ENCODE results near the gene TIMM13. TPM values are rescaled to one million over a fixed set of nuclear protein-coding genes. Genes with fewer than 3 reads are reported as not detected.
"Not testable (repeated sequence)": the region's sequence is repeated elsewhere in the genome, so short reads cannot be mapped to it uniquely, and the experiment has no call there.

TIMM13 gene
- total RNA-seq, 1 donor from 2014 or later, result 55.0 TPM

DNA sequence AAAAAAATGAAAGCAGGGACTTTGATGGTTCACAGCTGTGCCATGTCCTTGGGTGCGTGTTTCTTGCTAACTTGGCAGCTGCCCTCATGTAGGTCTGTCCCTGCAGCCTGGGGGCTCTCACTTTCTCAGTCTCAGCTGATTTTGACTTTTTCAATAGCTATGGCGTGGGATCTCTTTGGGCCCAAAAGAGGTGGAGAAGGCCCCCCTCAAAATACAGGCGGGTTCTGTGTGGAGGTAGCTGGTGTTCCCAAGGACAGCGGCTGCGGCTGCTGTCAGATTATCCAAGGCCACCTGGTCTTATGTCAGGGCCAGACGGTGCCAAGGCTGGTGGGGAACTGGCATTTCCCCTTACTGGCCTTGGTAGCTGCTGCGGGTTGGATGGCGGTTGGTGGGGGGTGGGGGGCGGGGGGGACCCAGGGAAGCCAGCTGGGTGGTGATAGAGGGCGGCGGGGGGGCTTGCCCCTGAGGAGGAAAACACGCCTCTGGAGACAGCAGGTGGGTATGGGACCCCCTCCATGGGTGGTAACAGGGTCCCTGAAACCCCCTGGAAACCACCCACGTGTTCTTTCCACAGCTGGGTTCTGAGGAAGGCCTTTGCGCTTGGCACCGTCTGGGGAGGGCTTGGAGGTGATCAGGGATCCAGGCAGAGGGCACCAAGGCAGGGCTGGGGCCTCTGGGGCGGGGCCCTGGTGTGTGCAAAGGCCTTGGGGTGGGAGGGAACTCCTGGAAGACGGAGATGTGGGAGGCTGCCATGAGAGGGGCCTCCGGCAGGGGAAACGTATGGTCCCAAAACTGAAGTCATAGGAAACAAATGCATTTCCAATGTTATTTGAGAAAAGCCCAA is 4.1 kb downstream of the TIMM13 start:
- Histone ChIP-seq H3K4me3 (no peak overlapping the region), H3K27me3 (no peaks in the 10 kb centered on the region), H3K36me3 (peaks cover 3 to 7% of the 10 kb centered on the region in 2 donors), H3K27ac (no peak overlapping the region), H3K4me1 (peaks cover 18 to 23% of the 10 kb centered on the region in 2 donors), H3K9me3 (no peaks in the 10 kb centered on the region)
- intact Hi-C loops (cut with DNase I), result no loop called here
- peak in 1 of 2 donors; percentile 55 for DNase-seq (ENCODE audit: low spot score in 2 of 2)
- TF ChIP-seq, protein P1, sequence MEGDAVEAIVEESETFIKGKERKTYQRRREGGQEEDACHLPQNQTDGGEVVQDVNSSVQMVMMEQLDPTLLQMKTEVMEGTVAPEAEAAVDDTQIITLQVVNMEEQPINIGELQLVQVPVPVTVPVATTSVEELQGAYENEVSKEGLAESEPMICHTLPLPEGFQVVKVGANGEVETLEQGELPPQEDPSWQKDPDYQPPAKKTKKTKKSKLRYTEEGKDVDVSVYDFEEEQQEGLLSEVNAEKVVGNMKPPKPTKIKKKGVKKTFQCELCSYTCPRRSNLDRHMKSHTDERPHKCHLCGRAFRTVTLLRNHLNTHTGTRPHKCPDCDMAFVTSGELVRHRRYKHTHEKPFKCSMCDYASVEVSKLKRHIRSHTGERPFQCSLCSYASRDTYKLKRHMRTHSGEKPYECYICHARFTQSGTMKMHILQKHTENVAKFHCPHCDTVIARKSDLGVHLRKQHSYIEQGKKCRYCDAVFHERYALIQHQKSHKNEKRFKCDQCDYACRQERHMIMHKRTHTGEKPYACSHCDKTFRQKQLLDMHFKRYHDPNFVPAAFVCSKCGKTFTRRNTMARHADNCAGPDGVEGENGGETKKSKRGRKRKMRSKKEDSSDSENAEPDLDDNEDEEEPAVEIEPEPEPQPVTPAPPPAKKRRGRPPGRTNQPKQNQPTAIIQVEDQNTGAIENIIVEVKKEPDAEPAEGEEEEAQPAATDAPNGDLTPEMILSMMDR (IDR thresholded peaks at IDR 0.05), result no peak

DNA sequence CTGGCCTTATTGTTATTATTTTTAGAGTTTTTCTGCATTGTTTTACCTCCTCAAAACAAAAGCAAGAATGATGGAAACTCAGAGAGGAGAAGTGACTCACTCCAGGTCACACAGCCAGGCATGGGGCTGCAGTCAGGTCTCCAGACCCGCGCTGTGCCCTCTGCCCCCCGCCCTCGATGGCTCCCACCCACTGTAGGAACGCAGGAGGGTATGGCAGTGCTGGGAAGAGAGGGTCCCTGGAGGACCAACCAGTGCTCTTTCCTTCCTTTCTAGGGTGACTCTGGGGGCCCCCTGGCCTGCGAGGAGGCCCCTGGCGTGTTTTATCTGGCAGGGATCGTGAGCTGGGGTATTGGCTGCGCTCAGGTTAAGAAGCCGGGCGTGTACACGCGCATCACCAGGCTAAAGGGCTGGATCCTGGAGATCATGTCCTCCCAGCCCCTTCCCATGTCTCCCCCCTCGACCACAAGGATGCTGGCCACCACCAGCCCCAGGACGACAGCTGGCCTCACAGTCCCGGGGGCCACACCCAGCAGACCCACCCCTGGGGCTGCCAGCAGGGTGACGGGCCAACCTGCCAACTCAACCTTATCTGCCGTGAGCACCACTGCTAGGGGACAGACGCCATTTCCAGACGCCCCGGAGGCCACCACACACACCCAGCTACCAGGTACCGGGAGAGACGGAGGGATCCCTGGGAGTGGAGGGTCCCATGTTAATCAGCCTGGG is 5.6 kb downstream of the TIMM13 start:
- intact Hi-C loops (cut with DNase I), result no loop called here
- TF ChIP-seq, protein P1 (IDR thresholded peaks at IDR 0.05), result no peak
- peaks cover 14 to 20% of the 10 kb centered on the region in 2 donors for H3K4me1 ChIP-seq
- H3K9me3 ChIP-seq, result no peaks in the 10 kb centered on the region
- H3K36me3 ChIP-seq, result peaks cover 10 to 16% of the 10 kb centered on the region in 2 donors
- no peak overlapping the region for H3K27ac ChIP-seq
- no peaks in the 10 kb centered on the region for H3K27me3 ChIP-seq
- no peak overlapping the region for H3K4me3 ChIP-seq
- no peak for DNase-seq (ENCODE audit: low spot score in 2 of 2)

DNA sequence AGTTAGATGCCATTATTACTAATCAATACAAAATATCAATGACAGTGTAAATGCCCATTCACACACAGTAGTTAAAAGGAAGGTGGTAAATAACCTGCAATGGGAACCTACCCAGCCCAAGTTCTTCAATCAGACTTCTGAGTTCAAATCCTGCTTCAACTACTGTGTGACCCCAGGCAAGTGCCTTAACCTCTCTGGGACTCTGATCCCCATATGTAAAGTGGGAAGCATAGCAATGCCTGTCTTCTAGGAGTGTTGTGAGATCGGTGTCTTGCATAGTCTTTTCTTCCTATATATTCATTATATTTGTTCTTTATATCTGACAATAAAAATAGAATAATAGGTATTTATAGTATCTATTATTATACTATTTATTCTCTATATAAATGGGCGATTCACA is 6.9 kb downstream of the TIMM13 start:
- intact Hi-C loops (cut with DNase I), result no loop called here
- peaks cover 10 to 18% of the 10 kb centered on the region in 2 donors for H3K36me3 ChIP-seq
- H3K9me3 ChIP-seq, result no peaks in the 10 kb centered on the region
- H3K4me3 ChIP-seq, result no peak overlapping the region
- DNase-seq (ENCODE audit: low spot score in 2 of 2), result no peak
- peaks cover 4 to 8% of the 10 kb centered on the region in 2 donors for H3K4me1 ChIP-seq
- TF ChIP-seq, protein P1 (IDR thresholded peaks at IDR 0.05), result no peak
- H3K27me3 ChIP-seq, result no peaks in the 10 kb centered on the region
- no peak overlapping the region for H3K27ac ChIP-seq

DNA sequence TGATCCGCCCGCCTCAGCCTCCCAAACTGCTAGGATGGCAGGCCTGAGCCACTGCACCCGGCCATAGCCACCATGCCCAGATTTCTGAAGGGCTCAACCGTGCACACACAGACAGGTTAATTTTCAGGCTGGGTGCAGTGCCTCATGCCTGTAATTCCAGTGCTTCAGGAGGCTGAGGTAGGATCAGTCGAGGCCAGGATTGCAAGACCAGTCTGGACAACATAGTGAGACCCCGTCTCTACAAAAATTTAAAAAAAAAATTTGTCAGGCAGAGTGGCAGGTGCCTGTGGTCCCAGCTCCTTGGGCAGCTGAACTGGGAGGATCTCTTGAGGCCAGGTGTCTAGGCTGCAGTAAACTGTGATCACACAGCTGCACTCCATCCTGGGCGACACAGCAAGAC is 7.6 kb downstream of the TIMM13 start:
- Histone ChIP-seq H3K27me3 (no peaks in the 10 kb centered on the region), H3K4me3 (no peak overlapping the region), H3K27ac (no peak overlapping the region), H3K4me1 (peaks cover under 1 to 3% of the 10 kb centered on the region in 2 donors), H3K9me3 (no peaks in the 10 kb centered on the region), H3K36me3 (peaks cover 10 to 18% of the 10 kb centered on the region in 2 donors)
- intact Hi-C loops (cut with DNase I), result no loop called here
- TF ChIP-seq, protein P1 (IDR thresholded peaks at IDR 0.05), result no peak
- no peak for DNase-seq (ENCODE audit: low spot score in 2 of 2)

DNA sequence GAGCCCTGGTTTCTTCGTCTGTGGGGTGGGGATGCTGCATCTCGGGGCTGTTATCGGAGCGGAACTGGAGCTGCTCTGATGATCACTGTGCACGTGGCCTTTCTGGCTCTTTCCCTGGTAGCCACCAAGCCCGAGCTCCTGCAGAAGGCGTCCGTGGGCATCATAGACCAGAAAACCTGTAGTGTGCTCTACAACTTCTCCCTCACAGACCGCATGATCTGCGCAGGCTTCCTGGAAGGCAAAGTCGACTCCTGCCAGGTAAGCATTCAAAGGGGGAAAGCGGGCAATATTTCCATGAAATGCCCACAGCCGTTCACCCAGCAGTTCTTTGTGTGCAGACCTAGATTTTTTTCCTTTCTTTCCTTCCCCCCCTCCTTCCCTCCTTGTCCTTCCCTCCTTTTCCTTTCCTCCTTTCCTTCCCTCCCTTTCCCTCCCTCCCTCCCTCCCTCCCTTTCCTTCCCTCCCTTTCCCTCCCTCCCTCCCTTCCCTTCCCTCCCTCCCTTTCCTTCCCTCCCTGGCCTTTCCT is 9.4 kb downstream of the TIMM13 start:
- Histone ChIP-seq H3K4me3 (no peak overlapping the region), H3K4me1 (no peaks in the 10 kb centered on the region), H3K9me3 (no peaks in the 10 kb centered on the region), H3K27ac (no peak overlapping the region), H3K27me3 (no peaks in the 10 kb centered on the region), H3K36me3 (peaks cover 7 to 11% of the 10 kb centered on the region in 2 donors)
- no peak for DNase-seq (ENCODE audit: low spot score in 2 of 2)
- intact Hi-C loops (cut with DNase I), result no loop called here
- TF ChIP-seq, protein P1 (IDR thresholded peaks at IDR 0.05), result no peak

DNA sequence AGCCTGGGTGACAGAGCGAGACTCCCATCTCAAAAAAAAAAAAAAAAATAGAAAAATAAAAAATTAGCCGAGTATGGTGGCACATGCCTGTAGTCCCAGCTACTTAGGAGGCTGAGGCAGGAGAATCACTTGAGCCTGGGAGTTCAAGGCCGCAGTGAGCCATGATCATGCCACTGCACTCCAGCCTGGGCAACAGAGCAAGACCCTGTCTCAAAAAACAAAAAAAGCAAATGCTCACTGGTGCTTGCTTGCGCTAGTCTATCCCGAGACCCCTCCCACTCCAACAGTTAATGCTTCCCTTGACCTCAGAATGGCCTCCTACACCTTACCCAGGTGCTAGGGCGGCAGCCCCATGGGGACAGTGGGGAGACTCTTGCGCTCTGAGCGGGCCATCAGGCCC is 9.9 kb downstream of the TIMM13 start:
- H3K4me1 ChIP-seq; H3K9me3 ChIP-seq; H3K4me3 ChIP-seq; H3K27me3 ChIP-seq; DNase-seq (ENCODE audit: low spot score in 2 of 2); H3K27ac ChIP-seq; intact Hi-C loops (cut with DNase I): not testable (repeated sequence)
- peaks cover 7 to 11% of the 10 kb centered on the region in 2 donors for H3K36me3 ChIP-seq

All from ascending aorta (tissue), 2 donors.